Left lung (tissue), 10 donors: ENCODE data around the gene RASGRF2. TPM values are rescaled to one million over a fixed set of nuclear protein-coding genes. Genes with fewer than 3 reads are reported as not detected.

Experiments
- ATAC-seq: fragments of 200-7000 bp; cut with Tn5 transposase; one replicate; pipeline ENCODE4 v1.9.1; 2020; ENCODE audit warnings: moderate library complexity
- DNase-seq, 4 donors: peaks; one replicate each; pipeline ENCODE4 v3.0.0-alpha.2; 2013 to 2020
- H3K27ac ChIP-seq, 2 donors: fragments of 200-600 bp; sonication (generic) in 1 of 2; one replicate each; pipeline versions ENCODE4 v1.5.0 to v1.8.0; 2020 to 2021
- H3K27me3 ChIP-seq, 2 donors: fragments of 200-600 bp; sonication (generic) in 1 of 2; one replicate each; pipeline versions ENCODE4 v1.5.0 to v1.8.0; 2020 to 2021
- H3K36me3 ChIP-seq, 2 donors: fragments of 200-600 bp; sonication (generic) in 1 of 2; one replicate each; pipeline versions ENCODE4 v1.5.0 to v1.8.0; 2020 to 2021
- H3K4me1 ChIP-seq, 2 donors: fragments of 200-600 bp; one replicate each; pipeline ENCODE4 v1.8.0; 2021
- H3K4me3 ChIP-seq, 2 donors: fragments of 200-600 bp; sonication (generic) in 1 of 2; one replicate each; pipeline versions ENCODE4 v1.5.0 to v1.8.0; 2020 to 2021; ENCODE audit warnings: mild to moderate bottlenecking in 1 of 2
- H3K9me3 ChIP-seq, 2 donors: fragments of 200-600 bp; sonication (generic) in 1 of 2; one replicate each; pipeline versions ENCODE4 v1.5.0 to v1.8.0; 2020 to 2021
- intact Hi-C, 2 donors: fragments of 100-400 bp; cut with DNase I; formaldehyde crosslinking; loops; one replicate each; pipeline versions ENCODE4 v1.11.2 to v1.14.2; 2022
- polyA plus RNA-seq, 6 donors: library from polyadenylated mRNA; unstranded; fragments of 120-200 nt; gene quantifications; one replicate each; pipeline ENCODE4 v1.2.1, GENCODE V29; 2013; ENCODE audit not compliant: insufficient read length in 6 of 6
- total RNA-seq, 2 donors: library from RNA; stranded (reverse); fragmentation: NEBNext Ultra II Directional; extraction: Animal tissue kit (Norgen Biotek cat#: 25700); gene quantifications; one replicate each; pipeline ENCODE4 v1.2.1, GENCODE V29; 2021
- TF ChIP-seq, protein P1 (sequence below), 2 donors: fragments of 200-600 bp; sonication (generic) in 1 of 2; IDR thresholded peaks; one replicate each; pipeline versions ENCODE4 v1.5.0 to v1.8.0; 2021; ENCODE audit warnings: antibody characterized with exemption in 2 of 2
- donor health status: DM: no; HTN: yes; CAD: no.
- donor health status: DM: no; HTN: no; CAD: no.

RASGRF2 gene
- total and polyA plus RNA-seq, 8 donors: 1.3 to 7.5 (median 2.8) TPM

GRCh38 chr5:81035522-81035921, 75.4 kb downstream of the RASGRF2 start:
- no peaks in the 10 kb centered on the region for H3K27me3 ChIP-seq
- peaks cover 0 to 10% of the 10 kb centered on the region in 2 donors for H3K9me3 ChIP-seq
- intact Hi-C loops: no loop called here

DNA sequence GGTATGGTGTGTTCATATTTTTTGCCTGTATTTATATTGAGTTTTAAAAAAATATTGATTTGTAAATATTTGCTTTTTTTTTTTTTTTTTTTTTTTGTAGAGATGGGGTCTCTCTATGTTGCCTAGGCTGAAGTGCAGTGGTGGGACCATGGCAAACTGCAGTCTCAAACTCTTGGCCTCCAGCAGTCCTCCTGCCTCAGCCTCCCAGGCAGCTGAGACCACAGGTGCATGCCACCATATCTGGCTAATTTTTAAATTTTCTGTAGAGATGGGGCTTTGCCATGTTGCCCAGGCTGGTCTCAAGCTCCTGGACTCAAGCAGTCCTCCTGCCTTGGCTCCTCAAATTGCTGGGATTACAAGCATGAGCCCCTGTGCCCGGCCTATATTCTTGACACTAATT, 78.3 kb downstream of the RASGRF2 start:
- TF ChIP-seq, protein P1, sequence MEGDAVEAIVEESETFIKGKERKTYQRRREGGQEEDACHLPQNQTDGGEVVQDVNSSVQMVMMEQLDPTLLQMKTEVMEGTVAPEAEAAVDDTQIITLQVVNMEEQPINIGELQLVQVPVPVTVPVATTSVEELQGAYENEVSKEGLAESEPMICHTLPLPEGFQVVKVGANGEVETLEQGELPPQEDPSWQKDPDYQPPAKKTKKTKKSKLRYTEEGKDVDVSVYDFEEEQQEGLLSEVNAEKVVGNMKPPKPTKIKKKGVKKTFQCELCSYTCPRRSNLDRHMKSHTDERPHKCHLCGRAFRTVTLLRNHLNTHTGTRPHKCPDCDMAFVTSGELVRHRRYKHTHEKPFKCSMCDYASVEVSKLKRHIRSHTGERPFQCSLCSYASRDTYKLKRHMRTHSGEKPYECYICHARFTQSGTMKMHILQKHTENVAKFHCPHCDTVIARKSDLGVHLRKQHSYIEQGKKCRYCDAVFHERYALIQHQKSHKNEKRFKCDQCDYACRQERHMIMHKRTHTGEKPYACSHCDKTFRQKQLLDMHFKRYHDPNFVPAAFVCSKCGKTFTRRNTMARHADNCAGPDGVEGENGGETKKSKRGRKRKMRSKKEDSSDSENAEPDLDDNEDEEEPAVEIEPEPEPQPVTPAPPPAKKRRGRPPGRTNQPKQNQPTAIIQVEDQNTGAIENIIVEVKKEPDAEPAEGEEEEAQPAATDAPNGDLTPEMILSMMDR (IDR thresholded peaks at IDR 0.05): no peak
- no peaks in the 10 kb centered on the region for H3K27me3 ChIP-seq
- DNase-seq (no peak), ATAC-seq (no peak)
- H3K4me1 ChIP-seq: no peaks in the 10 kb centered on the region
- no peak overlapping the region for H3K4me3 ChIP-seq
- H3K27ac ChIP-seq: no peak overlapping the region
- H3K9me3 ChIP-seq: peaks cover 0 to 8% of the 10 kb centered on the region in 2 donors
- intact Hi-C loops: no loop called here
- no peaks in the 10 kb centered on the region for H3K36me3 ChIP-seq

More at GRCh38 chr5:81035522-81035921, 75.4 kb downstream of the RASGRF2 start:
- Histone ChIP-seq H3K4me3 (no peak overlapping the region), H3K4me1 (no peaks in the 10 kb centered on the region), H3K36me3 (no peaks in the 10 kb centered on the region), H3K27ac (no peak overlapping the region)
- ATAC-seq: no peak
- TF ChIP-seq, protein P1 (IDR thresholded peaks at IDR 0.05): no peak
- DNase-seq: no peak

DNA sequence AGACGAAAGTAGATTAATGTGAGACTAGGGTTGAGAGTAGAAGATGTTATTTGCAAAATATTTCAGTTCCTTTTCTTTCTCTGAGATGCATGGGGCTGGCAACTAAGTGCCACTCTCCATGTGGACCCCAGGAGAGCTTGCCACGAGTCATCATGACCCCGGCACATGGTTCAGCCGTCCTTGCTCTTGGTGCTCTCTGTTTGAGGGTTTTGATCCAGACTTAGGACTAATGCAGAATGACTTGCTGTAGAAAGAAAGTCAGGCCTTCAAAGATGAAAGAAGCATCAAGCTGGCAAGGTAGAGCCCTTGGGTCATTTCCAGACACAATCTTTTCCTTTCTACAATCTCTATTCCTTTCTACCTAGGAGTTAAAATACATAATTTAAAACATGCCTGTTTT, 84.7 kb downstream of the RASGRF2 start:
- Histone ChIP-seq H3K9me3 (no peaks in the 10 kb centered on the region), H3K27me3 (no peaks in the 10 kb centered on the region), H3K27ac (no peak overlapping the region), H3K4me1 (no peaks in the 10 kb centered on the region), H3K4me3 (no peak overlapping the region), H3K36me3 (no peaks in the 10 kb centered on the region)
- TF ChIP-seq, protein P1 (IDR thresholded peaks at IDR 0.05): no peak
- intact Hi-C loops: no loop called here
- DNase-seq (no peak), ATAC-seq (no peak)

DNA sequence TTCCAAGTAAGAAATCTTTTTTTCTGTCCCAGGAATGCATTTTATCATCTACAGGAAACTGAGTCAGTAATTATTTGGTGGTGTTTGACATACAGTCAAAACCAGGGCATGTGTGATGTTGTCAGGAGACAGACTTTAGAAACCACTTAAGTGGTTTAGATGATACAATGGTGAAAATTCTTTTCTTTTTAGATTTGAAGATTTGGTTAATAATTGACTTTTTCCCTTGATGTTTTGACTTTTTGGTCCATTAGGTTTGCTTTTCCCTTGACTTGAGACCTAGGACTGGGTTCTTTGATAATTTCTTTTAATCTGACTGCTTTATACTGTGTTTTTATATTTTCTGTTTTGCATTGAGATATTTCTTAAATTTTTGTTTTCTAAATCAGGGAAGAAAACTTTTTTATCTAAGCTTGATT, 85.2 kb downstream of the RASGRF2 start:
- intact Hi-C loops: no loop called here
- H3K27me3 ChIP-seq: no peaks in the 10 kb centered on the region
- H3K4me1 ChIP-seq: no peaks in the 10 kb centered on the region
- TF ChIP-seq, protein P1 (IDR thresholded peaks at IDR 0.05): no peak
- H3K4me3 ChIP-seq: no peak overlapping the region
- H3K36me3 ChIP-seq: no peaks in the 10 kb centered on the region
- ATAC-seq (no peak), DNase-seq (no peak)
- H3K9me3 ChIP-seq: no peaks in the 10 kb centered on the region
- no peak overlapping the region for H3K27ac ChIP-seq

GRCh38 chr5:81046041-81046440, 85.9 kb downstream of the RASGRF2 start:
- DNase-seq: no peak
- ATAC-seq: no peak
- Histone ChIP-seq H3K4me3 (no peak overlapping the region), H3K36me3 (no peaks in the 10 kb centered on the region), H3K4me1 (no peaks in the 10 kb centered on the region), H3K27me3 (no peaks in the 10 kb centered on the region), H3K9me3 (no peaks in the 10 kb centered on the region), H3K27ac (no peak overlapping the region)
- intact Hi-C loops: no loop called here
- TF ChIP-seq, protein P1 (IDR thresholded peaks at IDR 0.05): no peak
